ENCODE results near the gene RASEF.

GRCh38 chr9:83081846-83082245 is 18.9 kb upstream of the RASEF start:
- TF ChIP-seq CTCF (IDR thresholded peaks at IDR 0.05 in 2 of 3, conservative IDR thresholded peaks at IDR 0.05 in 1 of 3; ENCODE audit: control insufficient read depth in 2 of 3, extremely low read depth in 1 of 3, insufficient read depth in 1 of 3, low read depth in 3 of 3, low read length in 3 of 3) (no peak), IRF3 (IDR thresholded peaks at IDR 0.05) (no peak), POU2F2 (IDR thresholded peaks at IDR 0.05; ENCODE audit: borderline replicate concordance, low read depth, low read length) (no peak), ESRRA (IDR thresholded peaks at IDR 0.05; ENCODE audit: low read length) (no peak), IKZF1 (conservative IDR thresholded peaks at IDR 0.05) (no peak), RFX5 (IDR thresholded peaks at IDR 0.05; ENCODE audit: low read depth, low read length) (no peak), POLR2A (IDR thresholded peaks at IDR 0.05; ENCODE audit: low read depth, low read length) (no peak), MYC (IDR thresholded peaks at IDR 0.05; ENCODE audit: insufficient read depth, insufficient read length, insufficient replicate concordance, low read length, severe bottlenecking) (no peak), ASH2L (IDR thresholded peaks at IDR 0.05; ENCODE audit: borderline replicate concordance, low read depth) (no peak), BCL11A (IDR thresholded peaks at IDR 0.05; ENCODE audit: low read depth, low read length) (no peak), IRF4 (IDR thresholded peaks at IDR 0.05; ENCODE audit: low read depth, low read length) (no peak), HDAC2 (IDR thresholded peaks at IDR 0.05) (no peak)
- TF ChIP-seq, protein P1, sequence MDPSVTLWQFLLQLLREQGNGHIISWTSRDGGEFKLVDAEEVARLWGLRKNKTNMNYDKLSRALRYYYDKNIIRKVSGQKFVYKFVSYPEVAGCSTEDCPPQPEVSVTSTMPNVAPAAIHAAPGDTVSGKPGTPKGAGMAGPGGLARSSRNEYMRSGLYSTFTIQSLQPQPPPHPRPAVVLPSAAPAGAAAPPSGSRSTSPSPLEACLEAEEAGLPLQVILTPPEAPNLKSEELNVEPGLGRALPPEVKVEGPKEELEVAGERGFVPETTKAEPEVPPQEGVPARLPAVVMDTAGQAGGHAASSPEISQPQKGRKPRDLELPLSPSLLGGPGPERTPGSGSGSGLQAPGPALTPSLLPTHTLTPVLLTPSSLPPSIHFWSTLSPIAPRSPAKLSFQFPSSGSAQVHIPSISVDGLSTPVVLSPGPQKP (IDR thresholded peaks at IDR 0.05; ENCODE audit: low read depth, low read length) = no peak
- TF ChIP-seq, protein P2, sequence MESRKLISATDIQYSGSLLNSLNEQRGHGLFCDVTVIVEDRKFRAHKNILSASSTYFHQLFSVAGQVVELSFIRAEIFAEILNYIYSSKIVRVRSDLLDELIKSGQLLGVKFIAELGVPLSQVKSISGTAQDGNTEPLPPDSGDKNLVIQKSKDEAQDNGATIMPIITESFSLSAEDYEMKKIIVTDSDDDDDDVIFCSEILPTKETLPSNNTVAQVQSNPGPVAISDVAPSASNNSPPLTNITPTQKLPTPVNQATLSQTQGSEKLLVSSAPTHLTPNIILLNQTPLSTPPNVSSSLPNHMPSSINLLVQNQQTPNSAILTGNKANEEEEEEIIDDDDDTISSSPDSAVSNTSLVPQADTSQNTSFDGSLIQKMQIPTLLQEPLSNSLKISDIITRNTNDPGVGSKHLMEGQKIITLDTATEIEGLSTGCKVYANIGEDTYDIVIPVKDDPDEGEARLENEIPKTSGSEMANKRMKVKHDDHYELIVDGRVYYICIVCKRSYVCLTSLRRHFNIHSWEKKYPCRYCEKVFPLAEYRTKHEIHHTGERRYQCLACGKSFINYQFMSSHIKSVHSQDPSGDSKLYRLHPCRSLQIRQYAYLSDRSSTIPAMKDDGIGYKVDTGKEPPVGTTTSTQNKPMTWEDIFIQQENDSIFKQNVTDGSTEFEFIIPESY (IDR thresholded peaks at IDR 0.05) = no peak
